OCI-LY7 (cell line): Measurements from ENCODE around the gene NFATC4.

Experiments
- EZH2phosphoT487 ChIP-seq: fragments of 200-600 bp; sonication (generic); IDR thresholded peaks from 2 replicates; pipeline ENCODE4 v1.6.1; 2018; ENCODE audit warnings: low read depth, borderline replicate concordance, mild to moderate bottlenecking, mixed run types, antibody characterized with exemption, low read length, moderate library complexity, mixed read lengths
- TF ChIP-seq, protein P1 (sequence below): fragments of 200-600 bp; sonication (generic); conservative IDR thresholded peaks from 2 replicates; pipeline ENCODE4 v1.5.1; 2014; ENCODE audit warnings: mild to moderate bottlenecking, antibody characterized with exemption, low read length, moderate library complexity, mixed read lengths

GRCh38 chr14:24325041-24325530 is 42.9 kb upstream of the NFATC4 start:
- TF ChIP-seq, protein P1, sequence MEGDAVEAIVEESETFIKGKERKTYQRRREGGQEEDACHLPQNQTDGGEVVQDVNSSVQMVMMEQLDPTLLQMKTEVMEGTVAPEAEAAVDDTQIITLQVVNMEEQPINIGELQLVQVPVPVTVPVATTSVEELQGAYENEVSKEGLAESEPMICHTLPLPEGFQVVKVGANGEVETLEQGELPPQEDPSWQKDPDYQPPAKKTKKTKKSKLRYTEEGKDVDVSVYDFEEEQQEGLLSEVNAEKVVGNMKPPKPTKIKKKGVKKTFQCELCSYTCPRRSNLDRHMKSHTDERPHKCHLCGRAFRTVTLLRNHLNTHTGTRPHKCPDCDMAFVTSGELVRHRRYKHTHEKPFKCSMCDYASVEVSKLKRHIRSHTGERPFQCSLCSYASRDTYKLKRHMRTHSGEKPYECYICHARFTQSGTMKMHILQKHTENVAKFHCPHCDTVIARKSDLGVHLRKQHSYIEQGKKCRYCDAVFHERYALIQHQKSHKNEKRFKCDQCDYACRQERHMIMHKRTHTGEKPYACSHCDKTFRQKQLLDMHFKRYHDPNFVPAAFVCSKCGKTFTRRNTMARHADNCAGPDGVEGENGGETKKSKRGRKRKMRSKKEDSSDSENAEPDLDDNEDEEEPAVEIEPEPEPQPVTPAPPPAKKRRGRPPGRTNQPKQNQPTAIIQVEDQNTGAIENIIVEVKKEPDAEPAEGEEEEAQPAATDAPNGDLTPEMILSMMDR: no peak
- TF ChIP-seq EZH2phosphoT487: no peak
